Effector CD4-positive, alpha-beta T cell (primary cell): ENCODE measurements around the gene CPTP.

Source experiments
- DNase-seq: peaks from one replicate; pipeline ENCODE4 v3.0.0-alpha.2; 2020

The CPTP gene

DNA sequence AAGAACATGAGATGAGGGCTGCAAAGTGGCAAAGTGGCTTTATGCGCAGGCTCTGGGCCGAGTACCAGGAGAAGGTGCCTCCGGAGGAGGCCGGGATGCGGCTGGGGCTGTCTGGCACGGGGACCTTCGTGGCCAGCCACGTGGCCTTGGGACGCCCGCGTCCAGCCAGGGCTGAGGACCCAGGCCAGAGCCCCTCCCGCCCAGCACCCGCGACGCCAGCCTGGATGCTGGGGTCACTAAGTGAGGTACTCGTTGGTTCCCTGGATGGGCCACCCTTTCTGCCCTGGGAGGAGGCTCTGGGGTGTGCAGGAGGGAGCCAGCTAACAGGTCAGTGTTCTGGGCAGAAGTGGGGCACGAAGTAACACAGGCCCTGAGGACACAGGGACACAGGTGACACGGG lies 31.8 kb upstream of the CPTP start:
- no peak for DNase-seq

- DNase-seq: no peak
Observed at GRCh38 chr1:1293263-1294249, 31.0 kb upstream of the CPTP start.

DNA sequence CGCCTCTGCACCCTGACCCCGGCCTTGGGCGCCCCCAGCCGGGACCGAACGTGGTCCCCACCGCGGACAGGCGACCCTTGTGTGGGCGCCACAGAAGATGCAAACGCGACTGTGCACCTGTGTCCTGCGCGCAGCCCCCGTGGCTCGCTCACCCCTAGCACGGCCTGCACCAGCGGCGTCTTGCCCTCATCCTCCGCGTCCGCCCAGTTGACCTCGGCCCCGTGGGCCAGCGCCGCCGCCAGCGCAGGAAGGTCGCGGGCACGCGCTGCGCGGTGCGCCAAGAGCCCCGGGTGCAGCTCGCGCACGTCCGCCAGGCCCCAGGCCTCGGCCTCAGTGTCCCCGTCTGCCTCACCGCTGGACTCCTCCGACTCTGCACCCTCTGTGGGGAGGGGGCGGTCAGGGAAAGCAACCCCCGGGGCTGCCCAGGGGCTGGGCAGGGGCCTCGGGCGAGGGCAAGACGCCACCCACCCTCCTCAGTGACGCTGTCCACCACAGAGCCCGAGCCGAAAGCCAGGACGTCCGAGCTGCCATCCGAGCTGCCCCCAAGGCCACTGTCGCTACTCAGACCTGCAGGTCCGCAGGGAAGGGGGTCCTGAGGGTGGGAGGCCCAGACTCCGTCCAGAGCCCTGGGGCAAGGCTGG lies 30.2 kb upstream of the CPTP start:
- no peak for DNase-seq

GRCh38 chr1:1295154-1295923 lies 29.3 kb upstream of the CPTP start:
- no peak for DNase-seq

GRCh38 chr1:1296070-1297061 lies 28.2 kb upstream of the CPTP start:
- no peak for DNase-seq

DNA sequence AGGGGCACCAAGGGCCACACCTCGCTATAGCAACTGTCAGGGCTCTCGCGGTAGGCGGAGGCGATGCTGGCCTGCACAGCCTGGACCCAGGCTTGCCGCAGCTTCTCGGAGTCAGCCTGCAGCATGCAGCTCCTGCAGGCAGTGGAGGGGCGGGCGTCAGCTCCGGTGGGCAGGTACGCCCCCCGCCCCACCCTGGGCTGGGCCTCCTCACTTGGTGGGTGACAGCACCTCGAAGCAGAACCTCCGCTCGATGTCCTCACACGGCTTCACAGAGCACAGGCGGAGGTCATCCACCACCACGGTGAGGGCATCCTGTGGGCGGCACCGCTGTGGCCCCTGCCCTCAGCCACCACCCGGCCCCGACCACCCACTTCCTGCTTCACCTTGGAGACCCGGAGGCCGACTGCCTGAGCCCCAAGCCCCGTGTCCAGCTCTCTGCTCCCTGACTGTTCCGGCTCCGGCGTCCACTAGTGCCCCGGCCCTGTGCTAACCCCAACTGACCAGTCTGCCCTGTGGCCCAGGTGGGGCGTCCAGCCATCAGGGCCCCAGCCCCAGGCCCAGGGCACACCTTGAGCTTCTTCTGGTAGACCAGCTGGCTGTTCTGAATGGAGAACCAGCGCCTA lies 26.7 kb upstream of the CPTP start:
- no peak for DNase-seq

DNA sequence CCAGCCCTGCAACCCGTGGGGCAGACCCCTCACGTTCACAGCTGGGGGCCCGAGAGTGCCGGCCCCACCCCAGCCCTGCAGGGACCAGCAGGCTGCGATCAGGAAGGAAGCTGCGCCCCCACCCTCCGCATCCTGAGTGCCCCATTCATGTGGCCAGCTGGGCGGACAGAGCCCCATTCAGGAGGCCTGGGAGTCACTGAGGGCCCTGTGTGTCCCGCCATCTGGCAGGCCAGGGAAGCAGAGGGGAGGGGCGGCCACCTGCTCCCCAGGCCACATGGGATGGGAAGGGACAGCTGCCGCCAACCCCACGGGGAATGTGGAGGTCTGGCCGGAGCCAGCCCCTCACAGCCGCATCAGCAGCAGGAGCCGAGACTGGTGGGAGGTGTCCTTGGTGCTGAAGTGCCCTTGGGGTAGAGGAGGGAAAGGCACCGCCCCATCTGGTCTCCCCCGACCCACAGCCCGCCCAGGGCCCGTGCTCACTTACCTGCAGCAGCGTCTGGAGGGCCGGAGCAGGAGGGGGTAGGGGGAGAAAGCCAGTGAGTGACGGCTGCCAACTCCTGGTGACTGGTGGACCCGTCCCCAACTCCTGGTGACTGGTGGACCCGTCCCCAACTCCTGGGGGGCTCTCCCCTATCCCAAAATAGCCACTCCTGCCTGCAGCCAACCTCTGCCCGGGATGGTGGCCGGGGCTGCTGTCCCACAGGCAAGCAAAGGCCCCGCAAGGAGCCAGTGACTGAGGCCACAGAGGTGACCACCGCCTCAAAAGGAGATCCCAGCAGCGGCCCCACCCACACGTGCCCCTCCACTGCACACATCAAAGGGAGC lies 25.5 kb upstream of the CPTP start:
- no peak for DNase-seq

DNA sequence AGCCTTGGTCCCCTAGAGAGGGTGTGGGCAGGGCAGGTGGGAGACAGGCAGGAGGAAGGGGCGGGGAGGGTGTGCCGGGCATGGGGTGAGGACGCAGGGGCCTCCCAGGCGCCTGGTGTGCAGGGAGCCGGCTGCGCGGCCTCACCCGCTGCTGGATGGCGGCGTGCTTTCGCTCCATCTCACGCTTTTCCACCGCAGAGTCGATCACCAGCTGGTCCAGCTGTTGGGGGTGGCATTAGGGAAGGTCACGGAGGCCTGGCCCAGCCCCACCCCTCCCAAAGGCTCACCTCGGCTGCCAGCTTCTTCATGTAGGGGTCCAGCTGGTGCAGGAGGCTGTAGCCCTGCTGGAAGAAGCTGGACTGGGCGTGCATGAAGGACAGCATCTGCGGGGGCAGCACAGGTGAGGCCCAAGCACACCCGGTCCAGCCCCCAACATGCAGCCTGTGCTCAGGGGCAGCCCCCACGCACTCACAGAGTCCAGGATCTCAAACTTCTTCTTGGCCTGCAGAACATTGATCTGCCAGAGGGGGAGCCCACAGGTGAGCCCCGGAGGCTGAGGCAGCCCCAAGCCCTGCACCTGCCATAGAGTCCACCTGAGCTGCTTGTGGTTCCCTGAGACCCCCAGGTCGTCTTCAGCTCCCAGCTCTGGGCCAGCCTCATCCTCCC lies 24.8 kb upstream of the CPTP start:
- DNase-seq: no peak

DNA sequence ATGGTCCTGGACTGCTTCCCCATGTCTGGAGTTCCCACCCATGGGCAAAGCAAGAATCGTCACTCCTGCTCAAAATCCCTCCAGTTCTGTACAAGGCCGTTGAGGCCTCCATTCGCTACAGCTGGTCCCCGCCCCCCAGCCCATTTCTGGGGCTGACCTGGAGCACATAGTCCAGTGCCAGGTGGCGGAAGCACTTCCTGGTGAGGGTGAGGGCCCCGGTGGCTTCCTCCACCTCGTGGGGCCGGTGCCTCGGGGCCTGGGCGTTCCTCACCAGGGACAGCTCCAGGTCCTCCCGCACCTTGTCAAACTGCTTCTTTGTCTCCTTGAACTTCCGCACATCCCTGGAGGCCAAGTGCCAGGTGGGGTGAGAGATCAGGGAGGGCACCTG lies 24.3 kb upstream of the CPTP start:
- no peak for DNase-seq

DNA sequence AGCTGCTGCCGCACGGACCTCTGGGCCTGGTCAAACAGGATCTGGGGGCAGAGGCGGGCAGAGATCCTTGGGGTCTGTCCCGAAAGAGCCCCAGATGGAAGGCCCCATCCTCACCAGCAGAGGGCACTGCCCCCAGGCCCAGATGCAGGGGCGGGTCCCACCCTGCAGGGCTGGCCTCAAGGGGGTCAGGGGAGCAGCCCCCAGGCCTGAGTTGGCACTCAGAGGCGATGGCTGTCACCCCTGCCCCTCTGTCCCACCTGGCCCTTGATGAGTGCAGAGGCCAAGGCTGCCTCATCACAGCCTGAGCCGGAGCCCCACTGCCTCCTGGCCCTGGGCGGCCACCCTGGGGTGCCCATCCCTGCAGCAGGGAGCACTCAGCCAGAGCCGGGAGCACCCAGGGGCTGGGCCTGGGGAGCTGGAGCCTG lies 22.6 kb upstream of the CPTP start:
- DNase-seq: no peak

- no peak for DNase-seq
Observed at GRCh38 chr1:1302951-1303509, 21.6 kb upstream of the CPTP start.

GRCh38 chr1:1303736-1304135 lies 20.9 kb upstream of the CPTP start:
- no peak for DNase-seq

- DNase-seq: no peak
Observed at GRCh38 chr1:1304331-1305299, 20.0 kb upstream of the CPTP start.

- peak; percentile 54 for DNase-seq
Observed at GRCh38 chr1:1305300-1306069, 19.1 kb upstream of the CPTP start.

DNA sequence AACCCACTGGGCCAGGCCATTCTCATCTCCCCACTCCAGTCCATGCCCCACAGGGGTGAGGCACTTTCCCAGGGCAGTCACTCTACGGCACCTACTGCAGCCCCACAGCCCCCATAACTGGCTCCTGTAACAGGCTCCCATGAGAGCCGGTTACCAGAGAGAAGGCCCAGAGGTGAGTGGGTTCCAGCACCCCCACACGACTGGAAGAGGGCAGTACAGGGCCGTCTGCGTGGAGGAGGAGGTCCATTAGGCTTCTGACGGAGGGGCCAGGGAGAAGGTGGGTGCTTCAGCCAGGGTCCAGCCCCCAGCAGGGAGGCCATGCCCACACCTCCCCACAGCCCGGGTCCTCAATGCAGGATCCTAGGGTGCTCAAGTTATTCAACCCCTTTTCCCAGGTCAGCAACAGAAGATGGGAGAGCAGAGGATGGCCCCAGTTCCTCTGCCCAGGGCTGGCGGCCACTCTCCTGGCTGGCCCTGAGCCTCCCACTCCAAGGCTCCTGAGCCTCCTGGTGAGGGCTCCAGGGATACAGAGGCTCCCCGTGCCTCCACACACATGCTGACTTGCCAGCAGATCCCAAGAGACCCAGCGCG lies 18.4 kb upstream of the CPTP start:
- no peak for DNase-seq

DNA sequence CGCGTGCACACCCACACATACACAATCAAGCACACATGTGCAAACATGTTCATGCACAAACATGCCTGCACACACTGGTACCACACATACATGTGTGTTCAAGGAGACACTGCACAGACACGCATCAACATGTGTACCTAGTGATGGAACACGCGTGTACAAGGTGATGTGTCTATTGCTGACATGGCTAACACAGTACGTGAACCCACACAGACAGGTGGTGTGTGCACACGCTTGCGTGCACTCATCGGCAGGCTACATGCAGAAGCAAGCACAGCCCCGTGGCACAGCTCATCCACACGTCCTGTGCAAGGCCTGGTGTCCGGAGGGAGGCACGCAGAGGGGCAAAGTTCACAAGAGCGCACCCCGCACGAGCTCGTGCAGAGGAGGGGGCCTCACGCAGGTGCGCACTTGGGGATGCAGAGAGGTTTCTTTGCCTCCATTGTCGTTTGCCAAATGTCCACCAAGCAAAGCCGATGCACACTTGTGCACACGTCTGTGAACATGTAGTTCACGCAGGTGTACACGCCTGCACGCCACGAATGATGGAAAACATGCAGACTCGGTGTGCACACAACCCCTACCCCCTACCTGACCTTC lies 17.8 kb upstream of the CPTP start:
- DNase-seq: no peak
